ENCODE measurements around the gene TTLL12.

TTLL12 gene

DNA sequence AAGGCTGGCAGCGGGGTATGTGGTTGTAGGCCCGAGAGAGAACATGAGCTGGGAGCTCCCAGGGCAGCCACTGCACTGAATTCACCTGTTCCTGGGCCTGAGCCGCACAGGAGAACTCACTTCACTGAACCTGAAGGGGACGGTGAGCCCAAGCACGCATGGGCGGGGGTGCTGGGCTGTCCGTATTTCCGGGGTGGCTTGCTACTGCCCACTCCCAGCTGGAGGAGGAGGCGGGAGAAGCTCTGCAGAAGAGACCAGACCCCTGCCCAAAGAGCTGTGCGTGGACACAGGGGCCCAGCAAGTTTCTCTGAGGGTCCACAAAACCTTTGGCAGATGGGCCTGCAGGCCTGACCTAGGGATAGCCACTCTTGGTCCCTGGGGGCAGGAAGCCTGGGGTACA lies 4.8 kb downstream of the TTLL12 start:
- H3K4me1 ChIP-seq (ENCODE audit: low read length), result peaks cover 6% of the 10 kb centered on the region
- no peak overlapping the region for H3K9ac ChIP-seq (ENCODE audit: low read length)
- no peaks in the 10 kb centered on the region for H3K27me3 ChIP-seq (replicated peaks; ENCODE audit: insufficient read depth, low read length)
- H3K4me2 ChIP-seq (ENCODE audit: low read depth, low read length), result no peak overlapping the region
- H3K9me3 ChIP-seq (replicated peaks; ENCODE audit: insufficient read depth, low read length), result no peaks in the 10 kb centered on the region
- no peak overlapping the region for H2AFZ ChIP-seq (ENCODE audit: low read length)
- H4K20me1 ChIP-seq (ENCODE audit: insufficient read depth, low read length), result no peaks in the 10 kb centered on the region
- peaks cover 9% of the 10 kb centered on the region for H3K36me3 ChIP-seq (replicated peaks; ENCODE audit: insufficient read depth, low read length)
- H3K9me2 ChIP-seq (replicated peaks; ENCODE audit: insufficient read depth, low read length), result no peaks in the 10 kb centered on the region
- no peaks in the 10 kb centered on the region for H3F3A ChIP-seq (ENCODE audit: insufficient read depth, low read length)
- no peak overlapping the region for H3K4me3 ChIP-seq (ENCODE audit: low read length)
- DNase-seq, result no peak
- H3K27ac ChIP-seq (ENCODE audit: low read length), result no peak overlapping the region
- H3K79me2 ChIP-seq (ENCODE audit: low read length), result peaks cover 42% of the 10 kb centered on the region
- no peak for TF ChIP-seq EZH2phosphoT487 (IDR thresholded peaks at IDR 0.05; ENCODE audit: low read length)
- TF ChIP-seq, protein P1, sequence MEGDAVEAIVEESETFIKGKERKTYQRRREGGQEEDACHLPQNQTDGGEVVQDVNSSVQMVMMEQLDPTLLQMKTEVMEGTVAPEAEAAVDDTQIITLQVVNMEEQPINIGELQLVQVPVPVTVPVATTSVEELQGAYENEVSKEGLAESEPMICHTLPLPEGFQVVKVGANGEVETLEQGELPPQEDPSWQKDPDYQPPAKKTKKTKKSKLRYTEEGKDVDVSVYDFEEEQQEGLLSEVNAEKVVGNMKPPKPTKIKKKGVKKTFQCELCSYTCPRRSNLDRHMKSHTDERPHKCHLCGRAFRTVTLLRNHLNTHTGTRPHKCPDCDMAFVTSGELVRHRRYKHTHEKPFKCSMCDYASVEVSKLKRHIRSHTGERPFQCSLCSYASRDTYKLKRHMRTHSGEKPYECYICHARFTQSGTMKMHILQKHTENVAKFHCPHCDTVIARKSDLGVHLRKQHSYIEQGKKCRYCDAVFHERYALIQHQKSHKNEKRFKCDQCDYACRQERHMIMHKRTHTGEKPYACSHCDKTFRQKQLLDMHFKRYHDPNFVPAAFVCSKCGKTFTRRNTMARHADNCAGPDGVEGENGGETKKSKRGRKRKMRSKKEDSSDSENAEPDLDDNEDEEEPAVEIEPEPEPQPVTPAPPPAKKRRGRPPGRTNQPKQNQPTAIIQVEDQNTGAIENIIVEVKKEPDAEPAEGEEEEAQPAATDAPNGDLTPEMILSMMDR (IDR thresholded peaks at IDR 0.05; ENCODE audit: low read length), result no peak
- no peak for TF ChIP-seq EZH2 (optimal IDR thresholded peaks at IDR 0.05; ENCODE audit: low read depth, low read length)

DNA sequence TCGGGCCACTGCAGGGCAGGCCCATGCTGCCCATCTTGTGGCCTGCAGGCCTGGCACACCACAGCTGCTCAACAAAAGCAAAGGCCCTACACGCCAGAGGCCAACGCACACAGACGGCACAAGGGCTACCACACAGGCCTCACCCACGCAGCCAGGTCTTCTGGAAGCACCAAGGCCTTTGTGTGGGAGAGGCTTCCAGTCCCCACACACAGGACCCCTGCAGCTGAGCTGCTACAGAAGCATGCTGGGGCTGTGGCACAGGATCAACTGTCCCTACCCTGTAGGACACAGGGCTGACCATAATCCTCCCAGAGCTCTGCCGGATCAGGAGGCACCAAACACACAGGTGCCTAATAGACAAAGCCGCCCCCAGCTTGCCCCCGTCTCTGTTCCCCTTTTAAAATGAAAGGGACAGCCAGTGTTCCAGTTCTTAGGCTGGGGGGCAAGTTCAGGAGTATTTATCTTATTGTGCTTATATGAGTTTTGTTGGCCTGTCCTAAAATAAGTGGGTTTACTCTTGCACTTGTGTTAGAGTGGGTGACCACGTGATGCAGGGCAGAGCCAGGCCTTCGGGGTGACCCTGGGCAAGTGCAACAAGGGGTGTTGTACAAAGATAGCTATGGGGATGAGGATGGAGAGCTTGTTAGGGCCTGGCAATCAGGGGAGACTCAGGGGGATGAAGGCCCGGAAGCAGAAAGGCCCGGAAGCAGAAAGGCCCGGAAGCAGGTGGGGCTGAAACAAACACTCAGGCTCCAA lies 5.4 kb downstream of the TTLL12 start:
- TF ChIP-seq EZH2phosphoT487 (IDR thresholded peaks at IDR 0.05; ENCODE audit: low read length) (no peak), EZH2 (optimal IDR thresholded peaks at IDR 0.05; ENCODE audit: low read depth, low read length) (no peak)
- TF ChIP-seq, protein P1 (IDR thresholded peaks at IDR 0.05; ENCODE audit: low read length), result no peak
- Histone ChIP-seq H3K79me2 (ENCODE audit: low read length) (peaks cover 42% of the 10 kb centered on the region), H3K9me3 (replicated peaks; ENCODE audit: insufficient read depth, low read length) (no peaks in the 10 kb centered on the region), H3K4me3 (ENCODE audit: low read length) (no peak overlapping the region), H3K36me3 (replicated peaks; ENCODE audit: insufficient read depth, low read length) (peaks cover 9% of the 10 kb centered on the region), H3K4me2 (ENCODE audit: low read depth, low read length) (no peak overlapping the region), H4K20me1 (ENCODE audit: insufficient read depth, low read length) (no peaks in the 10 kb centered on the region), H2AFZ (ENCODE audit: low read length) (no peak overlapping the region), H3K27me3 (replicated peaks; ENCODE audit: insufficient read depth, low read length) (no peaks in the 10 kb centered on the region), H3K9ac (ENCODE audit: low read length) (no peak overlapping the region), H3F3A (ENCODE audit: insufficient read depth, low read length) (no peaks in the 10 kb centered on the region), H3K9me2 (replicated peaks; ENCODE audit: insufficient read depth, low read length) (no peaks in the 10 kb centered on the region), H3K4me1 (ENCODE audit: low read length) (peaks cover 6% of the 10 kb centered on the region), H3K27ac (ENCODE audit: low read length) (no peak overlapping the region)
- no peak for DNase-seq

DNA sequence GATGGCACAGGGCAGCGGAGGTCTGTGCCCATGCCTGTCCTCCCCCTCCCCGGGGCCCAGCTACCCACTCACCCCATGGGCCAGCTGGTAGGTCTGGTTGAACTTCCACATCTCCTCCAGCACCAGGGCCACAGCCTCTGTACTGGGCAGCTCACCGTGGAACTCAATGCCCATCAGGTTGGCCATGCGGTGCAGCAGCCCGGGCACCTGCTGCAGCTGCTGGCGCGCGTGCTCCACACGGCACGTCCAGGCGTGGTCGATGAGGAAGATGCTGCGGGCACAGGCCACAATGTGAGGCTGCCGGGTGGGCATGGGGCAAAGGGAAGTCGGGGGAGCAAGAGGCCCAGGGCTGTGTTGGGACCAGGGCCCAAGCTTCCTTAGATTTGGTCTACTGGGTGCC lies 6.3 kb downstream of the TTLL12 start:
- Histone ChIP-seq H3K36me3 (replicated peaks; ENCODE audit: insufficient read depth, low read length) (peaks cover 9% of the 10 kb centered on the region), H3K79me2 (ENCODE audit: low read length) (peaks cover 33% of the 10 kb centered on the region), H3K4me1 (ENCODE audit: low read length) (peaks cover 5% of the 10 kb centered on the region)

More for the DNA sequence above, 6.3 kb downstream of the TTLL12 start:
- Histone ChIP-seq H4K20me1 (ENCODE audit: insufficient read depth, low read length) (no peaks in the 10 kb centered on the region), H2AFZ (ENCODE audit: low read length) (no peak overlapping the region), H3K4me3 (ENCODE audit: low read length) (no peak overlapping the region), H3F3A (ENCODE audit: insufficient read depth, low read length) (no peaks in the 10 kb centered on the region), H3K4me2 (ENCODE audit: low read depth, low read length) (no peak overlapping the region), H3K9me3 (replicated peaks; ENCODE audit: insufficient read depth, low read length) (no peaks in the 10 kb centered on the region), H3K27ac (ENCODE audit: low read length) (no peak overlapping the region), H3K9ac (ENCODE audit: low read length) (no peak overlapping the region), H3K27me3 (replicated peaks; ENCODE audit: insufficient read depth, low read length) (no peaks in the 10 kb centered on the region), H3K9me2 (replicated peaks; ENCODE audit: insufficient read depth, low read length) (no peaks in the 10 kb centered on the region)
- TF ChIP-seq EZH2 (optimal IDR thresholded peaks at IDR 0.05; ENCODE audit: low read depth, low read length) (no peak), EZH2phosphoT487 (IDR thresholded peaks at IDR 0.05; ENCODE audit: low read length) (no peak)
- TF ChIP-seq, protein P1 (IDR thresholded peaks at IDR 0.05; ENCODE audit: low read length), result no peak
- DNase-seq, result no peak
